ENCODE data around the gene ANXA1. TPM values are rescaled to one million over a fixed set of nuclear protein-coding genes. Genes with fewer than 3 reads are reported as not detected.

ANXA1 gene
- total and polyA plus RNA-seq, 10 of the 15 experiments (the other 5 are each of a cell fraction or from before 2014, with no cell fraction given), result 6.6 to 30.1 (median 12.6) TPM

DNA sequence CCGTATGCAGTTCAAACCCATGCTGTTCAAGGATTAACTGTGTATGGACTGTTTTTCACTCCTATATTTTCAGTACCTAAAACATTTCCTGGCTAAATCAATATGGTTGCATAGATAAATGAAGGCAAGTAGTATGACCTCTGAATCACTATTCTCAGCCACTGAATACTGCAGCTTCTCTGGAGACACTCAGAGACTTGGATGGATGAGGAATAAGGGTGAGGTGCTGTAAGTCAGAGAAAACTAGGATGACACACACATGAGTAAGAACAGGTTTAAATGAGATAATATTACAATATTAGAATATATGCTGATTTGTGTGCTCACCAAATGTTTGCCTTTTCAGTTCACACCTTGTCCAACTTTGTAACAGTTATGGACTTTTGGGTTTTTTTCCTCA lies 26.0 kb upstream of the ANXA1 start:
- Histone ChIP-seq H2AFZ (ENCODE audit: control insufficient read depth, low read depth, low read length) (no peak overlapping the region), H3K4me1 (ENCODE audit: control insufficient read depth, insufficient read depth, low read length) (no peaks in the 10 kb centered on the region), H3K9me3 (replicated peaks; ENCODE audit: control insufficient read depth, insufficient read depth, low read length) (no peaks in the 10 kb centered on the region; the same call in 2 of the 3 replicates), H3K36me3 (ENCODE audit: control insufficient read depth in 2 of 2, insufficient read depth in 2 of 2, low read length in 1 of 2) (no peaks in the 10 kb centered on the region), H4K20me1 (ENCODE audit: control insufficient read depth, insufficient read depth) (no peaks in the 10 kb centered on the region), H3K79me2 (ENCODE audit: control insufficient read depth, insufficient read depth, low read length) (no peaks in the 10 kb centered on the region), H3K27ac (ENCODE audit: control insufficient read depth, insufficient read depth) (no peak overlapping the region), H3K4me2 (ENCODE audit: control insufficient read depth, insufficient read depth) (no peak overlapping the region), H3K4me3 (no peak overlapping the region), H3K27me3 (replicated peaks in 1 of 2; ENCODE audit: control insufficient read depth in 2 of 2, insufficient read depth in 2 of 2, low read length in 1 of 2) (no peaks in the 10 kb centered on the region), H3K9ac (ENCODE audit: control insufficient read depth, insufficient read depth, low read length) (no peak overlapping the region)
- DNase-seq (ENCODE audit: low read depth, low spot score), result no peak
- ChIA-PET POLR2A (no interaction called here), SMC1A (ENCODE audit: uncharacterized antibody, unreplicated experiment) (no interaction called here), RAD21 (ENCODE audit: unreplicated experiment) (no interaction called here), CTCF (interaction anchor here (1.3 kb wide), 1 partner anchor 18 kb away, joined by 3 read pairs; no protein-coding TSS in a partner anchor)
- WGBS (ENCODE audit: insufficient coverage, insufficient replicate concordance, low lambda C conversion rate, missing lambda C conversion rate), result 73% methylated on average over 1 of the region's 1 CpG
- intact Hi-C loops (cut with micrococcal nuclease; ENCODE audit: unreplicated experiment), result no loop called here
- TF ChIP-seq ESRRA (IDR thresholded peaks at IDR 0.05; ENCODE audit: low read length), result no peak
- FAIRE-seq, result no peak
- no TSS peak for BruUV-seq (replicated peaks)
- in situ Hi-C loops (cut with MboI), result no loop called here
- ATAC-seq, result no peak

DNA sequence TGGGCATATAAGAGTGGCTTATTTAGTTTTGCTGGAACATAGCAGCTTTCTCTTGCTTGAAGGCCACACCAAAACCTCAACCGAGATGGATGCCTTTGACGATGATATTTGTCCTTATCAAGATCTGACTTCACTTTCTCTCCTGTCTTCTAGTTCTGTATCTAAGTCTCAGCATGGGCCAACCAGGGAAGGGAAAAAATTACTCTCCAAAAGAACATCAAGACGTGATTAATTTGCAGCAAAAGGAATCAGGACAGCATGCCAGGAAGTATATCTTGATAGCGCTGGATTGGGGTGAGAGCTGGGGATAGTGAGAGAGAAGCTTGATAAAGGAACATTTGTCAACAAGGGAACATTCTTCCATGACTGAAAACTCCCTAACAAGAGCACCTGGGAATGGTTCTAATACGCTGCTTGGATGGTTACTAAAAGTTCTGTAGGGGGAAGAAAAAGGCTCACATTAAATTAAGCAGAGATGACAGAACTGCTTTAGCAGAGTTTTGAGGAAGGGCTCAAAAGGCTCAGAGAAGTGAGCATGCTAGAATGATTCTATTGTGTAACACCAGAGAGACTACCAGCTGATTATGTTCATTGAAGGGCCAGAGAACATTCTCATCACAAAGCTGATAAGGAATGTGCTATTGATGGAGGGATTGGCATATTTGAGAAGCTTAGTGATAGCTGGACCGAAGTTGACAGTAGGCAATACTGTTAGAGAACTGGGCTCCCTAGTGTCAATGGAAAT lies 21.6 kb upstream of the ANXA1 start:
- H2AFZ ChIP-seq (ENCODE audit: control insufficient read depth, low read depth, low read length), result no peak overlapping the region
- peaks cover 3% of the 10 kb centered on the region; the same call in 1 of the 2 replicates for H3K4me1 ChIP-seq (ENCODE audit: control insufficient read depth, insufficient read depth, low read length)
- DNase-seq (ENCODE audit: low read depth, low spot score) (no peak), FAIRE-seq (no peak), ATAC-seq (no peak)
- intact Hi-C loops (cut with micrococcal nuclease; ENCODE audit: unreplicated experiment), result no loop called here
- no peaks in the 10 kb centered on the region for H3K36me3 ChIP-seq (ENCODE audit: control insufficient read depth in 2 of 2, insufficient read depth in 2 of 2, low read length in 1 of 2)
- H3K9me3 ChIP-seq (replicated peaks; ENCODE audit: control insufficient read depth, insufficient read depth, low read length), result no peaks in the 10 kb centered on the region; the same call in 2 of the 3 replicates
- CTCF ChIA-PET, result interaction anchor here (0.8 to 1.2 kb wide), 3 partner anchors 7 to 48 kb away, joined by 3 to 4 read pairs (median 3); no protein-coding TSS in a partner anchor
- WGBS (ENCODE audit: insufficient coverage, insufficient replicate concordance, low lambda C conversion rate, missing lambda C conversion rate), result 76% methylated on average over 6 of the region's 6 CpGs
- POLR2A ChIA-PET, result interaction anchor here (1.3 to 1.5 kb wide), 3 partner anchors 12 to 15 kb away, joined by 3 to 5 read pairs (median 4); no protein-coding TSS in a partner anchor
- no peaks in the 10 kb centered on the region for H3K79me2 ChIP-seq (ENCODE audit: control insufficient read depth, insufficient read depth, low read length)
- in situ Hi-C loops (cut with MboI), result no loop called here
- RAD21 ChIA-PET (ENCODE audit: unreplicated experiment), result interaction anchor here (1.4 kb wide), 1 partner anchor 37 kb away, joined by 3 read pairs; no protein-coding TSS in a partner anchor
- no peak overlapping the region for H3K4me3 ChIP-seq
- SMC1A ChIA-PET (ENCODE audit: uncharacterized antibody, unreplicated experiment), result interaction anchor here (0.6 to 1.9 kb wide), 5 partner anchors 12 to 42 kb away, joined by 3 to 6 read pairs (median 3); no protein-coding TSS in a partner anchor
- H3K9ac ChIP-seq (ENCODE audit: control insufficient read depth, insufficient read depth, low read length), result no peak overlapping the region
- no peaks in the 10 kb centered on the region for H4K20me1 ChIP-seq (ENCODE audit: control insufficient read depth, insufficient read depth)
- BruUV-seq (replicated peaks), result no TSS peak
- H3K27ac ChIP-seq (ENCODE audit: control insufficient read depth, insufficient read depth), result no peak overlapping the region
- no peaks in the 10 kb centered on the region for H3K27me3 ChIP-seq (replicated peaks in 1 of 2; ENCODE audit: control insufficient read depth in 2 of 2, insufficient read depth in 2 of 2, low read length in 1 of 2)
- no peak overlapping the region for H3K4me2 ChIP-seq (ENCODE audit: control insufficient read depth, insufficient read depth)
- TF ChIP-seq RB1 (IDR thresholded peaks at IDR 0.05; ENCODE audit: borderline replicate concordance) (no peak), SIX5 (IDR thresholded peaks at IDR 0.05; ENCODE audit: low read depth, low read length, severe bottlenecking) (no peak)
- TF ChIP-seq, protein P1, sequence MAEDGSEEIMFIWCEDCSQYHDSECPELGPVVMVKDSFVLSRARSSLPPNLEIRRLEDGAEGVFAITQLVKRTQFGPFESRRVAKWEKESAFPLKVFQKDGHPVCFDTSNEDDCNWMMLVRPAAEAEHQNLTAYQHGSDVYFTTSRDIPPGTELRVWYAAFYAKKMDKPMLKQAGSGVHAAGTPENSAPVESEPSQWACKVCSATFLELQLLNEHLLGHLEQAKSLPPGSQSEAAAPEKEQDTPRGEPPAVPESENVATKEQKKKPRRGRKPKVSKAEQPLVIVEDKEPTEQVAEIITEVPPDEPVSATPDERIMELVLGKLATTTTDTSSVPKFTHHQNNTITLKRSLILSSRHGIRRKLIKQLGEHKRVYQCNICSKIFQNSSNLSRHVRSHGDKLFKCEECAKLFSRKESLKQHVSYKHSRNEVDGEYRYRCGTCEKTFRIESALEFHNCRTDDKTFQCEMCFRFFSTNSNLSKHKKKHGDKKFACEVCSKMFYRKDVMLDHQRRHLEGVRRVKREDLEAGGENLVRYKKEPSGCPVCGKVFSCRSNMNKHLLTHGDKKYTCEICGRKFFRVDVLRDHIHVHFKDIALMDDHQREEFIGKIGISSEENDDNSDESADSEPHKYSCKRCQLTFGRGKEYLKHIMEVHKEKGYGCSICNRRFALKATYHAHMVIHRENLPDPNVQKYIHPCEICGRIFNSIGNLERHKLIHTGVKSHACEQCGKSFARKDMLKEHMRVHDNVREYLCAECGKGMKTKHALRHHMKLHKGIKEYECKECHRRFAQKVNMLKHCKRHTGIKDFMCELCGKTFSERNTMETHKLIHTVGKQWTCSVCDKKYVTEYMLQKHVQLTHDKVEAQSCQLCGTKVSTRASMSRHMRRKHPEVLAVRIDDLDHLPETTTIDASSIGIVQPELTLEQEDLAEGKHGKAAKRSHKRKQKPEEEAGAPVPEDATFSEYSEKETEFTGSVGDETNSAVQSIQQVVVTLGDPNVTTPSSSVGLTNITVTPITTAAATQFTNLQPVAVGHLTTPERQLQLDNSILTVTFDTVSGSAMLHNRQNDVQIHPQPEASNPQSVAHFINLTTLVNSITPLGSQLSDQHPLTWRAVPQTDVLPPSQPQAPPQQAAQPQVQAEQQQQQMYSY (CRISPR knock-in tag; IDR thresholded peaks at IDR 0.05), result no peak
- TF ChIP-seq, protein P2, sequence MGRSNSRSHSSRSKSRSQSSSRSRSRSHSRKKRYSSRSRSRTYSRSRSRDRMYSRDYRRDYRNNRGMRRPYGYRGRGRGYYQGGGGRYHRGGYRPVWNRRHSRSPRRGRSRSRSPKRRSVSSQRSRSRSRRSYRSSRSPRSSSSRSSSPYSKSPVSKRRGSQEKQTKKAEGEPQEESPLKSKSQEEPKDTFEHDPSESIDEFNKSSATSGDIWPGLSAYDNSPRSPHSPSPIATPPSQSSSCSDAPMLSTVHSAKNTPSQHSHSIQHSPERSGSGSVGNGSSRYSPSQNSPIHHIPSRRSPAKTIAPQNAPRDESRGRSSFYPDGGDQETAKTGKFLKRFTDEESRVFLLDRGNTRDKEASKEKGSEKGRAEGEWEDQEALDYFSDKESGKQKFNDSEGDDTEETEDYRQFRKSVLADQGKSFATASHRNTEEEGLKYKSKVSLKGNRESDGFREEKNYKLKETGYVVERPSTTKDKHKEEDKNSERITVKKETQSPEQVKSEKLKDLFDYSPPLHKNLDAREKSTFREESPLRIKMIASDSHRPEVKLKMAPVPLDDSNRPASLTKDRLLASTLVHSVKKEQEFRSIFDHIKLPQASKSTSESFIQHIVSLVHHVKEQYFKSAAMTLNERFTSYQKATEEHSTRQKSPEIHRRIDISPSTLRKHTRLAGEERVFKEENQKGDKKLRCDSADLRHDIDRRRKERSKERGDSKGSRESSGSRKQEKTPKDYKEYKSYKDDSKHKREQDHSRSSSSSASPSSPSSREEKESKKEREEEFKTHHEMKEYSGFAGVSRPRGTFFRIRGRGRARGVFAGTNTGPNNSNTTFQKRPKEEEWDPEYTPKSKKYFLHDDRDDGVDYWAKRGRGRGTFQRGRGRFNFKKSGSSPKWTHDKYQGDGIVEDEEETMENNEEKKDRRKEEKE (IDR thresholded peaks at IDR 0.05), result no peak

Data from GM12878 (cell line).